LNCaP clone FGC (cell line): Measurements from ENCODE around the gene SAMD4A.
A peak's percentile ranks its signal among the peaks of the same experiment; 100 is the strongest.

Source experiments
- DNase-seq: peaks from one replicate; pipeline ENCODE4 v3.0.0-alpha.2; 2011; ENCODE audit warnings: low read depth
- H3K4me3 ChIP-seq: 2 replicates; pipeline ENCODE4 v1.5.1; 2011; ENCODE audit warnings: mild to moderate bottlenecking, low read depth, low read length, control low read depth
- TF ChIP-seq, protein P1 (sequence below): IDR thresholded peaks from 2 replicates; pipeline ENCODE4 v1.5.1; 2012; ENCODE audit warnings: mild to moderate bottlenecking; ENCODE audit not compliant: control insufficient read depth, insufficient read depth; ENCODE audit errors: extremely low read depth

SAMD4A gene

DNA sequence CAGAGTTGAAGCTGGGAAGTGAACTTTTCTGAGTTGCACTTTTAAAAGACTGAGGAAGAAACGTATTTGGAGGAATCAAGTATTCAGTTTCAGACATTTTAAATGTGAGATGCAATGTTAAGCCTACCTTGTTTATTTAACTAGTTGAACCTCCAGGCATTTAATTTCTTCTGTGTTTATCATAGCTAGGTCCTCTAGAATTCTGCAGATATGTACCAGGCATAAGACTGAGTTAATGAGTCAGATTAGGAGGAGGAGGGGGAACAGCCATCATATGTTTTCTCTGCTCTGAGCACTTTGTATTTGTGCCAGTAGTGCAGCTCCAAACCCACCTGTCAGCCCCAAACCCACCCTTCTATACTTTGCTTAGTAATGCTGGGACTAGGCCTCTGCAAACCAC, 16.4 kb upstream of the SAMD4A start:
- no peak overlapping the region for H3K4me3 ChIP-seq
- TF ChIP-seq, protein P1, sequence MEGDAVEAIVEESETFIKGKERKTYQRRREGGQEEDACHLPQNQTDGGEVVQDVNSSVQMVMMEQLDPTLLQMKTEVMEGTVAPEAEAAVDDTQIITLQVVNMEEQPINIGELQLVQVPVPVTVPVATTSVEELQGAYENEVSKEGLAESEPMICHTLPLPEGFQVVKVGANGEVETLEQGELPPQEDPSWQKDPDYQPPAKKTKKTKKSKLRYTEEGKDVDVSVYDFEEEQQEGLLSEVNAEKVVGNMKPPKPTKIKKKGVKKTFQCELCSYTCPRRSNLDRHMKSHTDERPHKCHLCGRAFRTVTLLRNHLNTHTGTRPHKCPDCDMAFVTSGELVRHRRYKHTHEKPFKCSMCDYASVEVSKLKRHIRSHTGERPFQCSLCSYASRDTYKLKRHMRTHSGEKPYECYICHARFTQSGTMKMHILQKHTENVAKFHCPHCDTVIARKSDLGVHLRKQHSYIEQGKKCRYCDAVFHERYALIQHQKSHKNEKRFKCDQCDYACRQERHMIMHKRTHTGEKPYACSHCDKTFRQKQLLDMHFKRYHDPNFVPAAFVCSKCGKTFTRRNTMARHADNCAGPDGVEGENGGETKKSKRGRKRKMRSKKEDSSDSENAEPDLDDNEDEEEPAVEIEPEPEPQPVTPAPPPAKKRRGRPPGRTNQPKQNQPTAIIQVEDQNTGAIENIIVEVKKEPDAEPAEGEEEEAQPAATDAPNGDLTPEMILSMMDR = no peak
- no peak for DNase-seq

DNA sequence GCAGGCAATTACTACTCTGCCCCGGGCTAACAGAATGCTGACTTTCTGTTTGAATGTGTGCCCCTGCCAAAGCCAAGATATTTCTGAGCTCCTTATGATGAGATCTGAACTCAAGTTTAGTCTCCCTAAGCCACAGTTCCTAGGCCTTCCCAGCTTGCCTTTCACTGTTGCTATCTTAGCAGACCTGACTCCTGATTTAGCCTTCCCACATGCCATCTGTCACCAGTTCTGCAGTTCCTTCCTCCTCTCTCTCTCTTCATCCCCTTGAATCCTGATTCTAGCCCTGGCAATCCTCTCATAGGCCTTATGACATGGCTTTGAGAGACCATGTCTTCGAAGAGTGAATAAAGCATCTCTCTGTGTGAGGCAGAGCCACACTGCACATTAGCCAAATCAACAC, 12.5 kb upstream of the SAMD4A start:
- no peak for DNase-seq
- H3K4me3 ChIP-seq = no peak overlapping the region
- TF ChIP-seq, protein P1 = no peak

DNA sequence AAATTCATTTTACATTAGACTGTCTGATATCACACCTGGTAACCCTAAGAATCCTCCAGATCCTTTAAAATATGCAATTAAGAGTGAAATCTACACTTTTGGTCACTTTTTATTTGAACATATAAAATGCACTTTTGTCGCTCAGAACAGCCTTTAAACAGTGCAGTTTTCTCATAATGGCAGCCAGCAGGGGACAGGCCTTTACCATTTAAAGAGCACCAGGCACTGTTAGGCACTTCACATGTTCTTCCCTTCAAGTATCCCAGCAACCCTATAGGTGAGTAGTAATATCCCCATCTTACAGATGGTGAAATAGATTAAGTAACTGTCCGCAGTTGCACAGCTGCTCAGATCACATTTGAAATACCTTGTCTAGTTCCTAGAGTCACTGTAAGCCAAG, 11.3 kb upstream of the SAMD4A start:
- TF ChIP-seq, protein P1 = no peak
- H3K4me3 ChIP-seq = no peak overlapping the region
- DNase-seq = no peak

DNA sequence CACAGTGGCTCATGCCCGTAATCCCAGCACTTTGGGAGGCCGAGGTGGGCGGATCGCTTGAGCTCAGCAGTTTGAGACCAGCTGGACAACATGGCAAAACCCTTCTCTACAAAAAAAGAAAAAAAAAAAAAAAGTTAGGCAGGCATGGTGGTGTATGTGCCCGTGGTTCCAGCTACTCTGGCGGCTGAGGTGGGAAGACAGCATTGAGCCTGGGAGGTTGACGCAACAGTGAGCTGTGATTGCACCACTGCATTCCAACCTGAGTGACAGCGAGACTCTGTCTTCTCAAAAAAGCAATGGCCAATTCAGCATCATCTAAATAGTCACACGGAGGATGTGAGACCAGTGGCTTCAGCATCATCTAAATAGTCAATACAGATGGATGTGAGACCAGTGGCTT, 10.4 kb upstream of the SAMD4A start:
- TF ChIP-seq, protein P1 = no peak
- H3K4me3 ChIP-seq = no peak overlapping the region
- DNase-seq = no peak

DNA sequence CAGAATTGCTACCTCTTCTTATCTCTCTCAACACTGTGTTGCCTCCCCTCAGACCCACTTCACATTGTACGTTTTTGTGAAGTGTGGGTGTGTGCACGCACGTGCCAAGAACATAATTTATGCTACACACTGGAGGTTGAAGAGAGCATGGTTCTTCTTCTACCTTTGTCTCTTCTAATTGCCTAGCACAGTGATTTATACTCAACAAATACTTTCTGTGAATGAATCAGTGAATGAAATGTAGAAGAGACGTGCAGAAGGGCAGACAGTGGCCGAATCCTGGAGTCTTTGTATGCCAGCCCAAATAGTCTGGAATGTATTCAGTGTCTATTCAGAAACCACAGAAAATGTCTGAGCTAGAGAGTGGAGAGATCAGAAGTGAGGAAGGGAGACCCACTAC, 4.6 kb upstream of the SAMD4A start:
- no peak overlapping the region for H3K4me3 ChIP-seq
- TF ChIP-seq, protein P1 = no peak
- no peak for DNase-seq

DNA sequence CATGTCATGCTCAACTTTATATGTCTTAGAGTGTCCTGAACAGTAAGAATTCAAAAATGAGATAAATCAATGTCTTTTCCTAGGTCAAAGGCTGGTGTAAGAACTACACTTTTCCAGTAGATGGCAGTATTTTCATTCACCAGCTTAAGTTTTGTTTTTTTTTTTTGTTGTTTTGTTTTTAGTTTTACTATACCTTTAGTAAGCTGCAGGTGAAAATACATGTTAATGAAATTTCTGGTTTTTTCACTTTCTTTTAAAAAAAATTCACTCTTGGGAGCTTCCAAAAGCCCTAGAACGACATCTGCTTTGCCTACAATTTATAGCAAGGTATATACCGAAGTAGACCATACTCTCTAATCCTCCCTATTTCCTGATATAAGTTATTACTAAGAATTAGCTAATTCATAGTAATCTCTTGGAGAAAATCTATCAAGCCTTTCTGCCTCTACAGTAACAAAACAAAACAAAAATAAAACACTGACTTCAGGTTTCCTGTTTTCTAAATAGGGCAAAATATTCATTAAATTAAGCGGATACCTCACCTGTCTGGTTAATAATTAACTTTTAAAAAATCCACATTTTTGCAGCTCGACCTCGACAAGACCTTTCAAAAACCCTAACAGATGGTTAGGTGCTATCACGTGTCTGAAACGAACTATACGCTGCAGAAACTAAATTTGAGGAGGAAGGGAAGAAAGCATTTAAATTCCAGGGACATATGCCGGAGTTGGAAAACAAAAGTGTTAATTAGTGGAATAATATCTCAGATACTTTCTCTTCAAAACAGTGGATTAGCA, 2.7 kb upstream of the SAMD4A start:
- no peak overlapping the region for H3K4me3 ChIP-seq
- TF ChIP-seq, protein P1 = peak; percentile 72
- DNase-seq = no peak
